Activated naive CD4-positive, alpha-beta T cell treated with anti-CD3 and anti-CD28 coated beads, Interleukin-2, amount 50 U/mL, for 16 hours (primary cell): Measurements from ENCODE around the gene LYRM9.
"Not testable (repeated sequence)": the region's sequence is repeated elsewhere in the genome, so short reads cannot be mapped to it uniquely, and the experiment has no call there.

Experiments used
- DNase-seq: peaks from one replicate; pipeline ENCODE4 v3.0.0-alpha.2; 2020

Gene LYRM9

DNA sequence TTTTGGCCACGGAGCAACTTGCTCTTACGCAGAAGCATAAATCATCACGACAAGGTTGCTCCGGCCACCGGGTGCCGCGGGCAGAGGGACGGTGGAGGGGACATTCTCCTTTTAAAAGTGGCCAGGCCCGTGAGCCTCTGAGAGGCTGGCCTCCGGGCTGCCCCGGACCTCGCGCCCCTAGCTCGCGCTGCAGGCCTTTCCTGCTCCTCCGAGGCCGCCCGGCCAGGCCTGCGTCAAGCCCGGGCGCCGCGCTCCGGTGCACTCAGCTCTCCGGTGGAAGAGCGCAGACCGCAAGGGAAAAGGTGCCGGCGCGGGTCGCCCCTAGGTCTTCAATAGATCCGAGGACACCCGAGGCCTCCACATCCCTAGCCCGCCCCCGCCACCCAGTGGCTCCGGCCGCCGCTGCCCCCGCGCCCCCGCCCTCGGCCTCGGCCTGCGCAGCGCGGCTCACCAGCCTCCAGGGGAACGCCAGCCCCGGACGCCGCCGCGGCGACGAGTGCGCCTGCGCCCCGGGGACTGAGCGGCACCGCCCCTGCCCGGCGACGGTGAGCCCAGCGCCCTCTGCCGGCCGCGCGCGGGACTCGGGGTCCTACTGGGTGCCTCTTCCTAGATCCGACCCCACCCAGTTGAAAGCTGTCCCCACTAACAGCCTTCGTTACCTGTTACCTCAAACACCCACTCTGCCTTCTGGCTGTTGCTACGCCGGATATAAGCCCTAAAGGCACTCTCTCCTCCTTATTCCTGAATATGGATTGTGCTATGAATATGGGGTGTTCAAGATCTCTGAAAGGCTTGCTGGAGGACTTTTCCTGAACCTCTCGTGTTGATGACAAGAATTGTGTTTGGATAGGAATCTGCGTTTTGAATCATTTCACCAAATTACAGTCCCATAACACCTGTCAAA lies at the start of gene LYRM9:
Gene LYRM9, minus strand, starts transcription at position 500 of the 904 bp plus-strand sequence. CDS start 10,671 bp downstream, outside the sequence.
- DNase-seq = peak; percentile 93

DNA sequence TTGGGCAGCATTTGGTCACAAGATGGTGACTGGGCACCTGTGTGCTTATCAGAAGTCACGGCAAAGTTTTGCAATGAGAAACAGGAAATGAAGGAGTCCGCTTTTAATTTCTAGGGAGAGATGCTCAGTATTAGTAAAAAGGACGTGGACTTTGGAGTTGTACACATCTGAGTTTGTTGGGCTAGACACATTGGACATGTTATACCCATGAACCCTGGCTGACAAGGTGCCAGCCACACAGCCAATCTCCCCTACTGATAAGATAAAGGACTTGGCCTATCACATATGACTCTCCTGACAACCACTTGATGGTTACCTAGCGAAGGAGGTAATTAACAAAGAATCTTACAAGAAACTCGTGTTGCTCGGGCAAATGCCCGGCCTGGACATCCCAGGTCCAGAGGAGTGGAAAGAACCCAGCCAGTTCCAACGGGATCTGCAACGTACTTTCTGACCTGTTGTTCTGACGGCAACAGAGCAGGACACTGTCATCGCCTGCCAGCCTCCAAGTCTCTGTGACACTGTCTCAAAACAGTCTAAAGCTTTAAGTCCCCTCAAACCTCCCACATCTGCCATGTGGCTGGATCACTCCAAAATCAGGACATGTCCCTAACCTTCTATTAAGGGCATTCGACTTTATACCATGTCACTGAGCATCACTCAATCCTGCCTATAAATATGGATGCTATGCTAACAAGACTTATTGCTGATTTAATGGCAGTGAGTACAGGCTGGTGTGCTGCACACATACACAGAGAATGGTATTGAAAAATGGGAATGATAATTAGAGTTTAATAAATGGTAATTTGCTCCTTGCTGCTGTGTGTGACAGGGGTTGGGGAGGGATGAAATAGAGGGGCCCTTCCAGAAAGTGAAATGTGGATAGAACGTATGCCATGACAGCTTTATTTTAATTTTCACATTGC lies 47.6 kb upstream of the LYRM9 start:
- DNase-seq = no peak

DNA sequence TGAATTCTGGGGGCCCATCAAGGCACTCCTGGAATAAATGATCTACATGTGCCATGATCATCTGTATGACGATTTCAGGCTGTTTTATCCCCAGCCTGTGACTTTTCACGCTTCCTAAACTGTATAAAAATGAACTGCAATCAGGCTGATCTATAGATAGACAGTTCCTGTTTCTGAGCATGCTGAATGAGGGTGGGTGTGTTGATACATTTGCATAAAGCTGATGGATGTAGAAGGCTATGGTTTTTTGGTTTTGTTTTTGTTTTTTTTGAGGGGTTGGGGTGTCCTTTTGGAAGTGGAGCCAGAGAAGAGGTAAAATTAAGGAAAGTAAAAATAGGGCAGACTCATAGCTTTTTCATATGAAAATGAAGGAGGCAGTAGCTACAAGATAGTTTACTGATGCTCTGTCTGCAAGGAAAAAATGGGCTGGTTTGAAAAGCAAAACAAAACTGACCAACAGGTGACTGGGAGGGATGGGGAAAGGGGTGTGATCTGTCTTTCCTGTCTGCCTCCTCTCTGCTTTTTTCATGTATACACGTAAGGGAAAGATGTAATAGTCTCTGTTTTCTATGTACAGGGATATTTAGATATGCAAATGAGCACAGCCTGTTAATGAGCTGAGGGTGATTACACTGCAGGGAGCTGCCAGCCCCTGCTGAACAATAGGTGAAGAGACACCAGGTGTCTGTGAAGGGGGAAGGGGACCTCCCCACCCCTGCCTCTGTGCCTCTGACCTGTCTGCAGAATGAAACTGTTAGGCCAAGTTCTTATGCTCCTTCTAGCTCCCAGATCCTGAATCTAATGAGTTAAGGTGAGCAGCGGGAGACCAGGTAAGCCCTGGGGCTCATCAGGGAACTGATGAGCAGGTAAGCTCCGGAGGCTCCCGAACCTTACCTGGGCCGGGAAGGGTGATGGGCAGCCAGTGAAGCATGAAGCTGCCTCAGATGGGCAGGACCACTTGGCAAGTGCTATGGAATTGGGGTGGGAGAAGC lies 46.6 kb upstream of the LYRM9 start:
- no peak for DNase-seq

DNA sequence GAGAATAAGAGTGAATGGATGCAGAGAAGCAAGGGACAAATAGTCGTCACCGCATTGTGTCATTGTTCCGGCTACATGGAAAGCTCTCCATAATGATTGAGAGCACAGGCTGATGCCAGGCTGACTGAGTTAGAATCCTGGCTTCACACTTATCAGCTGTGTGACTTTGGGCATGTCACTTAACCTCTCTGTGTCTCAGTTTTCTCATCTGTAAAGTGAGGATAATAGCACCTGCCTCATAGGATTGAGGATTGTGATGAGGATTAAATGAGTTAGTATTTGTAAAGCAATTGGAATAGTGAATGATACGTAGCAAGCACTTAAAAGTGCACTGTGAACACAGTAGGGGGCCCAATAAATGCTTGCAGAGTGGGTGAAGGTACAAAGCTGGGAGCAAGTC lies 45.7 kb upstream of the LYRM9 start:
- DNase-seq = no peak

DNA sequence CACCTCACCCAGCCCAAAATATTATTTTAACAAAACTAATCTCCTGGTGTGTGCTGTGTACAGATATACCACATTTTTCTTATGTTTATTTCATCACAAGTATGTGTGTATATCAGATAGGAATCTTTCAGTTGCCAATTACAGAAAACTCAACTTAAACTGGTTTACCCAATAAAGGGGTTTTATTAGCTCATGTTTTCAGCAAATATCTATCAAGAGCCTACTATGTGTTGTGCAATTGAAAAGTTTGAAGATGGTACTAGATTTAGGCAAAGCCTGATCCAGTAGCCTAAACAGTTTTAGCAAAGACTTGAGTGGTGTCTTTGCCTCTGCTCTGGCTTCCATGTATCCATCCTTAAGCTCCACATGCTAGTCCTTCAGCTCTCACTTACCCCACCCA lies 45.1 kb upstream of the LYRM9 start:
- no peak for DNase-seq

DNA sequence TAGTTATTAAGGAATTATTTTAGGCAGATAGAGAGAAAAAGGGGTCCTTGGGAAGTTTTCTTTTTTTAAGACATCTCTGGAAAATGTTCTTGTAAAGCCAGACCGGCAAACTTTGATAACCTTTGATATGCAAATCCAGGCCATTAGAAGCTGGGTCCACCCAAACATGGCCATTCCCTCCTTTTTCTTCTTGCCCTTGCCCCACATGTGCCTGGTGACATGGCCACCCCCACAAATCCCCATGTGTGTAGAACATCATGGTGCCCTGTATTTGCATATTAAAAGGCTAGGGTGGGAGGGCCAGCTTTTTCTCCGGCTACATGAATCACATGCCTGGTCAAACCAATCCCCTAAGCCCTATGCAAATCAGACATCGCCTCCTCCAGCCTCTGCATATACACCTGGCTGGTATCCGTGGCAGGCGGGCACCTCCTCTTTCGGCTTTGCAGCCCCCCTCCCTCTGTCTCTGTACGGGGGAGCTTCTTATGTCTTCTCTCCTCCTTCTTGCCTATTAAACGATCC lies 43.9 kb upstream of the LYRM9 start:
- DNase-seq = no peak

DNA sequence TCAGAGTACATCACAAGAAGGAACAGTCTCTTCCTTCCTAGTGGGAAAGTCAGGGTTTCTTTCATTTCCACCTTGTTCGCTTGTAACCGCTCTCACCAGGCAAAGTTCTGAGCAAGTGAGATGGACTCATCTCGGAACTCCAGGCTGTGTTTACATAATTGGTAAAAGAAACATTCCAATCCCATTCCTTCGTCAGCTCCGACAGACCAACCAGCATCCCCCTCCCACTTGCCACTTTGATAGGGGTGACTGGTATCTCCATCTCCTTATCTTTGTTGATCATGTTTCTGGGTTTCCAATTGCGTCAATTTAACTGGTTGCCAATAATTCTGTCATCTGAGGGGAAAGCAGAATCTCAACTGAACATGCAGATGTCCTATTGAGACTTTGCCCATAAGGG lies 36.8 kb upstream of the LYRM9 start:
- DNase-seq = no peak

DNA sequence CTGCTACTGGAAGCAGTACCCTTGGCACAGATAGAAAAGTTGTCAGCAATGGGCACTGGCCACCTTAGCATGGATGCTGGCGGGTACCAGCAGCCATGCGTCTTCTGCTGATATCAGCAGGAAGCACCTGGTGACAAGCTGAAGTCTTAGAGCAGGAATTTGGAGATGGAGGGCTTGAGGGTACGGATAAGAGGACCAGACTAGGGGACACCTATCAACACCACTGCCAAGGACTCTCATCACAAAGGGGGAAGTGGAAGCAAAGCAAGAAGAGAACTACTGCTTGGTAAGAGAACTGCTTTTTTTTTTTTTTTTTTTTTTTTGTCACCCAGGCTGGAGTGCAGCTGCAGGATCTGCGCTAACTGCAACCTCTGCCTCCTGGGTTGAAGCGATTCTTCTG lies 35.4 kb upstream of the LYRM9 start:
- no peak for DNase-seq

DNA sequence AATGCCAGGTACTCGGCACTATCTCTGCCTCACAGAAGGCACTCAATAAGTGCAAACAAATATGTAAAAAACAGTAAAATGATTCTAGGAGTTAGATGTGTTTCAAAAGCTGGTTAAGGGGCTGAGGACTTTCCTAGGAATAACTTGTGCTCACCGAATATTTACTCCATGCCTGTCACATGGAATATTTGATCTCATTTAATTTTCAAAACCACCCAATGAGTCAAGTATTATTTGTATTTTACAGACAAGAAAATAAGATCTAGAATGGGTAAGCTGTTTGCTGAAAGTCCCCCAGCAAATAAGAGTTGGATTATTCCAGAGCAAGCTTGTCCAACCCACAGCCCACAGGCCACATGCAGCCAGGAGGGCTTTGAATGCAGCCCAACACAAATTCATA lies 34.6 kb upstream of the LYRM9 start:
- no peak for DNase-seq

DNA sequence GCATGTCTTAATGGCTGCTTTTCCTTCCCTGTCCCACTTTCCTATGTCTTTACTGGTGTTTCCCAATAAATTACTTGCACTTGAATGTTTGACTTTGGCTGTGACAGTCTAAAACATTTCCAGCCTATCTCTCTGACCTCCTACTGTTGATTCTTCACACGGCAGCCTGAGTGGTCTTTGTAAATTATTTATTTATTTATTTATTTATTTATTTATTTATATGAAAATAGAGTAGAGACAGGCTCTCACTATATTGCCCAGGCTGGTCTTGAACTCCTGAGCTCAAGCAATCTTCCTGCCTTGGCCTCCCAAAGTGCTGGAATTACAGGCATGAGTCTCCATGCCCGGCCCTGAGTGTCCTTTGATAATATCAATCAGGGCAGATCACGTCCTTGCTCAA lies 28.4 kb upstream of the LYRM9 start:
- no peak for DNase-seq

DNA sequence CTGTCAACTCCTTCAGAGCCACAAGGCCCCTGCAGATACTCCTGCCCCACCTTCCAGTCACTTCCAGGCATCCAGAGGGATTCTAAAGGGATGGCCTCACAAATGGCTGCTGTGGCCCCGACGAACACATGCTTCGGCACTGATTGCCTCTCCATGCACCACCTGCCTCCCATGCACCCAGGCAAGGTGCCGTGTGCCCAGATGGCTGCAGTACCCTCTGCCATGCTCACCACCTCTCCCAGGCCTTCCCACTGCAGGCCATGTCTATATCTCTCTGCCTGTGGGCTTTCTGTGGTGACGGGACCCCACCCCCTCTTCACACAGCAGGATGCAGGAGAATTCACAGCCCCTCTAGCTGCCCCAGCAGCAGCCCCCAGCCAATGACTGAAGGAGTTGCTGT lies 27.9 kb upstream of the LYRM9 start:
- DNase-seq = no peak

DNA sequence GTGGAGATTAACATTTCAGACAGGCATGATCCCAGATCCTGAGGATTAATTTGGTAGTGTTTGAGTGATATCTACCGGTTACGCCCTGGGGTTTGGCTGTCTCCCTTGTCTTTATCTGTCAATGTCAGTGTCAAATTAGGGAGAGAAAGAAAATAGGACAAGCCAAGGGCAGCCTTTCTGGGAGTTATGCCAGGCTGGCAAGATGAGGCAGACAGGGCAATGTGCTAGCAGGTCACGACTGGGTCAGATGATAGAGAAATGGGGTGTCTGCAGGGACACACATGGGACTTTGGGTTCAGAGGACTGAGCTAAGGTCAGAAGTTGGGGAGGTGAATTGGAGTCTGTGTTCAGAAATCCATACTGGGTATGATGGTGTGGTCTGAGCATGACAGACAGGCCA lies 27.4 kb upstream of the LYRM9 start:
- DNase-seq = no peak

DNA sequence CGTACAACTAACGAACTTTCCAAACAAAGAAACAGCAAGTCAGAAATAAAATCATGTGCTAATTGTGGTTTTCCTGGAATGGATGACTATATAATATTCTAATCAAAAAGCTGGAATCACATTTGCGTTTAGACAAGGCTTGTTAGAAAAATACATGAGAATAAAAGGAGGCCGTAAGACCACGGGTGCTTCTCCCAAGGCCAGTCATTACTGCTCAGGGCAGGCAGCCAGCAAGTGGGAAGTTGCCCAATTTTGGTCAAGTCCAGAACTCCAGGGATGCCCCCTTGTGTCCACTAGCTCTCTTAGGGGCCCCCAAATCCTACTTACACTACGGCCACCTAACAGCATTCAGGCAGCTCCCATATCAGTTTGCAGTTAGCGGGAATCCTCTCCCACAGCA lies 25.9 kb upstream of the LYRM9 start:
- no peak for DNase-seq

DNA sequence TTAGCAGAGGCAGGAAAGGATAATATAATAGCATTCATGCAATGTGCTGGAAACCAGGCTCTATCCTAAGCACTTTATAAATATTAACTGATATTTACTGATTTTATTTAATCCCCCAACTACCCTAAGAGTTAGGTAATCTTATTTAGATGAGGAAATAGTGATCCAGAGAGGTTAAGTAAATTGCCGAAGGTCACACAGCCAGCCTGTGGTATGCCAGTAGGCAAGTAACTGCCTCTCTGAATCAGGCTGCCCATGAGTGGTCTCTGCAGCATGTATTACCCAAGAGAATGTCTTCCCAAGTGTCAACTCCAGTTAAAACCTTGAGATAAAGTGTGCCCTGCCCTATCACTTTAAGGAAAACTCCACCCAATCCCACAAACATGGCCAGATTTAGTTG lies 25.3 kb upstream of the LYRM9 start:
- no peak for DNase-seq

DNA sequence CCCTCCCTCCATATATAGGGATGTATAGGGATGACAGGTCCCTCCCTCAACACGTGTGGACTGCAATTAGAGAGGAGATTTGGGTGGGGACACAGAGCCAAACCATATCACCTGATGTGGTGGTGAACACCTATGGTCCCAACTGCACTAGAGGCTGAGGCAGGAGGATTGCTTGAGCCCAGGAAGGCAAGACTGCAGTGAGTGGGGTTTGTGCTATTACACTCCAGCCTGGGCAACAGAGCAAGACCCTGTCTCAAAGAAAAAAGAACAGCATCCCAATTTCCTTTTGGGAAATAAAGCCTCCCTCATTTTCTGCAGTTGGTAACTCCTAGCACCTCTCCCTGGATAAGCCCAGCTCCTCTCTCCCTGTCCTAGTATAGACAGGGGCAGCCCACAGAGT lies 23.8 kb upstream of the LYRM9 start:
- DNase-seq = no peak

DNA sequence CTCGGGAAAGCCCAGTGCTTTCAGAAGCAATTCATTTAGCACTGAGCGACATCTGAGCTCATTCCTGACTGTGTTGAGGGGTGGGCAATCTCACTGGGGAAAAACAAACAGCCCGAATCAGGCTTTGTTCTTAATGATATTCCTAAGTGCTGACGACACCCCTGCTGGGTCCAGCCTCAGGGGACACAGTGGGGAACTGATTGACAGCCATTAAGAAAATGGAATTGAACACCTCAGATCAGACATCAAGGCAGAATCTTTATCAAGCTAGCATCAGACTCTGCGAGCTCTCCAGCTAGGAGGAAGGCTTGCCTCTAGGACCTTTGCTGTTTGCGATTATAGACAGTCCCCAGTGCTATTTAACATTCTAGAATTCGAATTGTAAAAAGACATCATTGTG lies 22.5 kb upstream of the LYRM9 start:
- DNase-seq = no peak

DNA sequence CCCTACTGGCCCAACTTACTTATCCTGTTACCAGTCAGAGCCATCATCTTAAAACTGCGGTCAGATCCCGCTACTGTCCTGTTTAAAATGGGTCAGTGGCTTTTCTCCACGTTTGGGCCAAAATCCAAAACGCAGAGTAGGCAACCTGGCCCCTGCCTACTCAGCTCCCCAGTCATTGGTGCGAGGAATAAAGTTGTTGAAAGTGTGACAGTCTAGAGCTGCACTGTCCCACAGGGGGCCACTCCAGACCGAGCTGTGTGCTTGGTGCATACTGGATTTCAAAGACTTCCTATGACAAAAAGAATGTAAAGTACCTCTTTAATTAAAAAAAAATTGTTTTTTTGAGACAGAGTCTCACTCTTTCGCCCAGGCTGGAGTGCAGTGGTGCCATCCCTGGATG lies 21.2 kb upstream of the LYRM9 start:
- no peak for DNase-seq

DNA sequence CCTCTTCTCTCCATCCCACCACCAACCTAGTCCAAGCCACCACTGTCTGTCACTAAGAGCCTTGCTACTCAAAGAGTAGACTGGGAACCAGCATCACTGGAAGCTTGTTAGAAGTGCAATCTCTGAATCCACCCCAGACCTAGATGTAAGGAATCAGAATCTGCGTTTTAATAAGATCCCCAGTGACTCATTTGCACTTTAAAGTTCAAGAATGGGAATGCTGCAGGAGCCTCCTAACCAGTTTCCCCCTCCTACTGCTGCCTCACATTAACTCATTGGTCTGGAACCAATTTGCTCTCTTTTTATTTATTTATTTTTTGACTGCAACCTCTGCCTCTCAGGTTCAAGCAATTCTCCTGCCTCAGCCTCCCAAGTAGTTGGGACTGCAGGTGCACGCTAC lies 19.8 kb upstream of the LYRM9 start:
- DNase-seq = no peak

DNA sequence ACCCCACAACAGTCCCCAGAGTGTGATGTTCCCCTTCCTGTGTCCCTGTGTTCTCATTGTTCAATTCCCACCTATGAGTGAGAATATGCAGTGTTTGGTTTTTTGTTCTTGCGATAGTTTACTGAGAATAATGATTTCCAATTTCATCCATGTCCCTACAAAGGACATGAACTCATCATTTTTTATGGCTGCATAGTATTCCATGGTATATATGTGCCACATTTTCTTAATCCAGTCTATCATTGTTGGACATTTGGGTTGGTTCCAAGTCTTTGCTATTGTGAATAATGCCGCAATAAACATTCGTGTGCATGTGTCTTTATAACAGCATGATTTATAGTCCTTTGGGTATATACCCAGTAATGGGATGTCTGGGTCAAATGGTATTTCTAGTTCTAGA lies 19.1 kb upstream of the LYRM9 start:
- not testable (repeated sequence) for DNase-seq

DNA sequence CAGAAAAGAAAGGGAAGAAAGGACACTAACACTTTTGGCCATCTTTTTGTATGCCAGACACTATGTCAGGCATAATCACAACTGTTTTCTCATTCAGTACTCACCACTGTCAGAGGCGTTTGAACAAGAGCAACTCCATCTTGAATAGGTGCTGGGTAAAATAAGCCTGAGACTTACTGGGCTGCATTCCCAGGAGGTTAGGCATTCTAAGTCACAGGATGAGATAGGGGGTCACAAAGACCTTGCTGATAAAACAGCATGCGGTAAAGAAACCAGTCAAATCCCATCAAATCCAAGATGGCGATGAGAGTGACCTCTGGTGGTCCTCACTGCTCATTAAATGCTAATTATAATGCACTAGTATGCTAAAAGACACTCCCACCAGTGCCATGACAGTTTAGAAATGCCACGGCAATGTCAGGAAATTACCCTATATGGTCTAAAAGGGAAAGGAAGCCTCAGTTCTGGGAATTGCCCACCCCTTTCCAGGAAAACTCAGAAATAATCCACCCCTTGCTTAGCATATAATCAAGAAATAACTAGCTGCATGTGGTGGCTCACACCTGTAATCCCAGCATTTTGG lies 14.9 kb upstream of the LYRM9 start:
- no peak for DNase-seq

DNA sequence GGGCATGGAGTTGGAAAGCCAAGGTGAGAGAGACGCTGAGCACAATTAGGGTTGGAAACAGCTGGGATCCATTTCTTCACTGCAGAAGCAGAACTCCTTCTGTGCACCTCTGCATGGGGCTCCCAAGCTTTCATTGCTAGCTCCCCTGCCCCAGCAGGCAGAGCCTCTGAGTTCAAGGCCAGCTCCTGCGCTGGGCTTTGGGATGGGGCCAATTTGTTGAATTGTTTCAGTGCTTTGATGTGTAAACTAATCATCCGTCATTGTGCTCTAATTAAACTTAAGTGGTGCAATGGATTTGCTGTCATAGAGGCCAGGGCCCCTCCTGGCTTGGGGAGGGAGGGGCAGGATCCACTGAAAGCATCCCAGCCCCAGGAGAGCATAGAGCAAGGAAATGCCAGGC lies 13.5 kb upstream of the LYRM9 start:
- DNase-seq = no peak

DNA sequence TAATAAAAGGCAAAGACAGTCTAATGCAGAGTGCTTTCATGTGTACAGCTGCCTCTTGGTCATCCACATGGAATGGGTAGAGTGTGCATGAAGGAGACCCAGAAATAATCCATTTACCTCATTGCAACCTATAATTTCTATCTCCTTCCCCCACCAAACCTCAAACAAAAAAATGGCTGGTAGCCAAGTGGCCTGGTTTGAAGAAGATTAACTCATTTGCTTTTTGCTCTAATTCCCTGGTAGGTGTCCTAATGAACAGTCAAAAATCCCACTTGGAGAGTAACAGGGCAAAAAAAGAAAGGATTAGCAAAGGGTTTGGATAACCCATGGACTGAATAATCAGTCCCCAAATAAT lies 13.0 kb upstream of the LYRM9 start:
- no peak for DNase-seq
